ENCODE data around the gene CYP27A1.

- TF ChIP-seq, protein P1, sequence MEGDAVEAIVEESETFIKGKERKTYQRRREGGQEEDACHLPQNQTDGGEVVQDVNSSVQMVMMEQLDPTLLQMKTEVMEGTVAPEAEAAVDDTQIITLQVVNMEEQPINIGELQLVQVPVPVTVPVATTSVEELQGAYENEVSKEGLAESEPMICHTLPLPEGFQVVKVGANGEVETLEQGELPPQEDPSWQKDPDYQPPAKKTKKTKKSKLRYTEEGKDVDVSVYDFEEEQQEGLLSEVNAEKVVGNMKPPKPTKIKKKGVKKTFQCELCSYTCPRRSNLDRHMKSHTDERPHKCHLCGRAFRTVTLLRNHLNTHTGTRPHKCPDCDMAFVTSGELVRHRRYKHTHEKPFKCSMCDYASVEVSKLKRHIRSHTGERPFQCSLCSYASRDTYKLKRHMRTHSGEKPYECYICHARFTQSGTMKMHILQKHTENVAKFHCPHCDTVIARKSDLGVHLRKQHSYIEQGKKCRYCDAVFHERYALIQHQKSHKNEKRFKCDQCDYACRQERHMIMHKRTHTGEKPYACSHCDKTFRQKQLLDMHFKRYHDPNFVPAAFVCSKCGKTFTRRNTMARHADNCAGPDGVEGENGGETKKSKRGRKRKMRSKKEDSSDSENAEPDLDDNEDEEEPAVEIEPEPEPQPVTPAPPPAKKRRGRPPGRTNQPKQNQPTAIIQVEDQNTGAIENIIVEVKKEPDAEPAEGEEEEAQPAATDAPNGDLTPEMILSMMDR (IDR thresholded peaks at IDR 0.05; ENCODE audit: low read depth, low read length): no peak
- TF ChIP-seq POLR2A (IDR thresholded peaks at IDR 0.05; ENCODE audit: extremely low read depth, insufficient read length) (no peak), MYC (IDR thresholded peaks at IDR 0.05; ENCODE audit: low read depth, low read length) (no peak)
These were observed 4.2 kb downstream of the CYP27A1 start for GRCh38 chr2:218786133-218786532.

Data from NB4 (cell line).